T-helper 22 cell (primary cell): Measurements from ENCODE around the gene UBC.
A peak's percentile ranks its signal among the peaks of the same experiment; 100 is the strongest.
"Not testable (repeated sequence)": the region's sequence is repeated elsewhere in the genome, so short reads cannot be mapped to it uniquely, and the experiment has no call there.

Experiments
- DNase-seq: peaks from one replicate; pipeline ENCODE4 v3.0.0-alpha.2; 2020; ENCODE audit warnings: low read depth

Gene UBC

DNA sequence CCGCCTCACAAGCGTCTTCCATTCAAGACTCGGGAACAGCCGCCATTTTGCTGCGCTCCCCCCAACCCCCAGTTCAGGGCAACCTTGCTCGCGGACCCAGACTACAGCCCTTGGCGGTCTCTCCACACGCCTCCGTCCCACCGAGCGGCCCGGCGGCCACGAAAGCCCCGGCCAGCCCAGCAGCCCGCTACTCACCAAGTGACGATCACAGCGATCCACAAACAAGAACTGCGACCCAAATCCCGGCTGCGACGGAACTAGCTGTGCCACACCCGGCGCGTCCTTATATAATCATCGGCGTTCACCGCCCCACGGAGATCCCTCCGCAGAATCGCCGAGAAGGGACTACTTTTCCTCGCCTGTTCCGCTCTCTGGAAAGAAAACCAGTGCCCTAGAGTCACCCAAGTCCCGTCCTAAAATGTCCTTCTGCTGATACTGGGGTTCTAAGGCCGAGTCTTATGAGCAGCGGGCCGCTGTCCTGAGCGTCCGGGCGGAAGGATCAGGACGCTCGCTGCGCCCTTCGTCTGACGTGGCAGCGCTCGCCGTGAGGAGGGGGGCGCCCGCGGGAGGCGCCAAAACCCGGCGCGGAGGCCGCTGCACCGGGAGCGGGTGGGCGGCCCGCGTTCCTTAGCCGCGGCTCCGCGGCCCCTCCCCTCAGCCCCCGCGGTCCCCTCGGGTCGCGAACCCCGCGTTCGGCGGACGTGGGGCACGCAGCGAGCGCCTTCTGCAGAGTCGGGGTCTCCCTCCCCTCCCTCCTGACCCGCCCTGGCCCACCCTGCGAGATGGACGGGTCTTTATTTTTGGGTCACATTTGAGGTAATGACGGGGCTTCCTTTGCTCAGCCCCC, at the start of gene UBC:
Gene UBC, minus strand, starts transcription at position 259 of the 847 bp plus-strand sequence. CDS start 879 bp downstream, outside the sequence.
- DNase-seq: peak; percentile 82

- no peak for DNase-seq
Observed at GRCh38 chr12:124963211-124963610, 48.8 kb upstream of the UBC start.

DNA sequence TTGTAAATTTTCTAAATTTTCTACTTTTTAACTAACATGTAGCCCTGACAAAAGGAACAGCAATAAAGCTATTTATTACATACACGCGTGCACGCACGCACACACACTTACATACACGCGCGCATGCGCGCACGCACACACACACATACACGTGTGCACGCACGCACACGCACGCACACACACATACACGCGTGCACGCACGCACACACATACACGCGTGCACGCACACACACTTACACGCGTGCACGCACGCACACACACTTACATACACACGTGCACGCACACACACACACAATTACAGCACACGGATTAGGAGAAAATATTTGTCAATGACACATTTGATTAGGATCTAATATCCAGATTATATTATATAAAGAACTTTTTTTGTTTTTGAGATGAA, 46.6 kb upstream of the UBC start:
- DNase-seq: no peak

GRCh38 chr12:124956571-124956970, 42.1 kb upstream of the UBC start:
- DNase-seq: no peak

DNA sequence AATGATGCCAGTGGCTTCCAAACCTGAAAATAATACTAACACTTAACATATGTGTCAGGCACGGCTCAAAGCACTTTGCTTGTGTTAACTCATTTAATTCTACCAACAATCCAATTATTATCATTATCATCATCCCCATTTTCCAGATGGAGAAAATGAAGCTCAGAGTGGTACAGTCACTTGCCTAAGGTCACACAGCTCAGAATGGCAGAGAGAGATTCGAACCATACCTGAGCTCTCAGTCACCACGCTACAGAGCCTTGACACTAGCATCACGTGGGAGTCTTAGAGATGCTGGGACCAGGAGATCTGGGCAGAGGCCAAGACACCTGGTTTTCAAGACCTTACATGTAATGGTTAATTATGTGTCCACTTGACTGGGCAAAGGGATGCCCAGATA, 40.3 kb upstream of the UBC start:
- DNase-seq: no peak

- DNase-seq: no peak
Observed at GRCh38 chr12:124953689-124954405, 39.4 kb upstream of the UBC start.

DNA sequence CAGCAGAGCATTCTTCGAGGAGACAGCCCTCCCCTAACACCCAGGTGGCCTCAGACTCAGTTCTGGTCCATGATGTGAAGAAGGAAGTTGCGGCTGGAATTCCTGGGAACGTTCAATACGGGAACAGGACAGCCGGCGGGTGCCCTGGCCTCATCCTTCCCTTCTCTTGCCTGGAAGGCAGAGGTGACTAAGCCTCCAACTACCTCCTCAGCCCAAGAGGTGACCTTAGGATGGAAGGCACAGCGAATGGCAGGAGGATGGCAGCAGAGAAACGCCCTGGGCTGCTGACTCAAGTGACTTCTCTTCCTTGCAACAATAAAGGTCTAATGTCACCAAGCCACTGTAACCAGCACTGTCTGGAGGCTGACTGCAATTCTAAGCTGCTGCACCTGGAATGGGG, 38.4 kb upstream of the UBC start:
- DNase-seq: no peak

DNA sequence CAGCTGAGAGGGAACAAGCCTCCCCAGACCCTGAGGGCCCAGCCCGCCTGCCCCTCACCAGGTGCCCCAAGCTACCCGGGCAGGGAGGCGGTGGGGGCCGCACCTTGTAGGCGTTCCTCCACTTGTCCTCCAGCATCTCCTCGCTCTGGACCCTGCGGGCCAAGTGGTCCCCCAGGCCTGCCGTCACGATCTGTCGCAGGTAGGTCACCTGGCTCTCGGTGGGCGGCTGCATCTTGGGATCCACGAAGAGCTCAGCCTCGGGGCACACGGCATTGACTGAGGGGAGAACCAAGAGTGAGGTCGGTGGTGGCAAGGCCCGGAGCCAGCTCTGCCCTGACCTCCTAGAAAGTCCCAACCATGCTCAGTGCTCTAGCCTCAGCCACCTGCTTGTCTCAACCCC, 37.8 kb upstream of the UBC start:
- no peak for DNase-seq

GRCh38 chr12:124949779-124950728, 35.6 kb upstream of the UBC start:
- no peak for DNase-seq

DNA sequence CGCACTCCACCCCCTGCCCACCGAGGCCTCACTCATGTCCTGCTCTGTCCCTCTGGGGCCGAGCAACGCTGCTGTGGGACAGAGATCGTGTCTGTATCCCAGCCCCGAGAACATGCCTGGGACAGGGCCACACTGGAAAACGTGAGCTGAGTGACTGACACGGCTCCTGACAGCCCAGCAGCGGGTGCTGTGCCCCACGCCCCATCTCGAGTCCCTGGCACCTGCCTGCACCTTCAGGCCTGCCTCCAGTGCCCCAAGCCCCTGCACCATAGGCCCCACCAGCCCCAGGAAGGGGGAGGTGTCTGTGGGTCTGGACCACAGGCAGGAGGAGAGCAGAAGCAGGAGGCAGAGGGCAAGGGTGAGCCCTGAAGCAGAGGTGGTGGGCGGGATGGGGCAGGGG, 34.6 kb upstream of the UBC start:
- DNase-seq: no peak

- no peak for DNase-seq
Observed at GRCh38 chr12:124947561-124948398, 33.3 kb upstream of the UBC start.

- no peak for DNase-seq
Observed at GRCh38 chr12:124947013-124947412, 32.6 kb upstream of the UBC start.

- no peak for DNase-seq
Observed at GRCh38 chr12:124946447-124946793, 32.0 kb upstream of the UBC start.

GRCh38 chr12:124941170-124941527, 26.7 kb upstream of the UBC start:
- DNase-seq: no peak

DNA sequence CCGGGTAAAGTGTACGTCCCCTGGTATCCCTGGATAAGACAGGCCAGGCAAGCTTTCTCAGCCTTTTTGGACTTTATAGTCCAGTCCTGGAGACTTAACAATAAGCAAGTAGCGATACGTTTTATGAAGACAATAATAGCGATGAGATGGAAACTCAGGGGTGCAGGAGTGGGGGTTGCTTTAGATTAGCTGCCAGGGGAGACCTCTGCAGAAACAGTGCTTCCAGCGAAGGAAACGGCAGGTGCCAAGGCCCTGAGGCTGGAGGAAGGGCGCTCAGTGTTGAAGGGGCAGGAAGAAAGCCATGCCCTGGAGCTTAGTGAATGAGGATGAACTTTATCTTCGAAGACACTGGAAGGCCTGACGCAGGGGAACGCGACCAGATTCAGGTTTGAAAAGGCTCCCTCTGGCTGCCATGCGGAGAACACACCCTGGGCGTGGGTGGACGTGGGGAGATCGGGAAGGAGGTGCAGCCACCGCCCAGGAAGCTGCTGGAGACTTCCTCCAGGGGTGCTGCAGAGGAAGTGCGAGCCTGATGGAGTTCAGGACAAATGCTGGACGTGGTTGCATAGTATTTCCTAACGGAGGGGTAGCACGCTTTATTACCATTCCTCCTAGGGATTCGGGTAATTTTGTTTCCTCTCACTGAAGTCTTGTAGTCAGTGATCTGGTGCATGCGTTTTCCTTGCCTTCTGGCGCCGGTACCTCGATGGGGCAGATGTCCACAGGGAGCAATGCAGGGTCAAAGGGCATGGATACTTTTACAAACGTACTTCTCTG, 26.1 kb upstream of the UBC start:
- DNase-seq: peak; percentile 66

- DNase-seq: no peak
Observed at GRCh38 chr12:124940143-124940392, 25.6 kb upstream of the UBC start.

DNA sequence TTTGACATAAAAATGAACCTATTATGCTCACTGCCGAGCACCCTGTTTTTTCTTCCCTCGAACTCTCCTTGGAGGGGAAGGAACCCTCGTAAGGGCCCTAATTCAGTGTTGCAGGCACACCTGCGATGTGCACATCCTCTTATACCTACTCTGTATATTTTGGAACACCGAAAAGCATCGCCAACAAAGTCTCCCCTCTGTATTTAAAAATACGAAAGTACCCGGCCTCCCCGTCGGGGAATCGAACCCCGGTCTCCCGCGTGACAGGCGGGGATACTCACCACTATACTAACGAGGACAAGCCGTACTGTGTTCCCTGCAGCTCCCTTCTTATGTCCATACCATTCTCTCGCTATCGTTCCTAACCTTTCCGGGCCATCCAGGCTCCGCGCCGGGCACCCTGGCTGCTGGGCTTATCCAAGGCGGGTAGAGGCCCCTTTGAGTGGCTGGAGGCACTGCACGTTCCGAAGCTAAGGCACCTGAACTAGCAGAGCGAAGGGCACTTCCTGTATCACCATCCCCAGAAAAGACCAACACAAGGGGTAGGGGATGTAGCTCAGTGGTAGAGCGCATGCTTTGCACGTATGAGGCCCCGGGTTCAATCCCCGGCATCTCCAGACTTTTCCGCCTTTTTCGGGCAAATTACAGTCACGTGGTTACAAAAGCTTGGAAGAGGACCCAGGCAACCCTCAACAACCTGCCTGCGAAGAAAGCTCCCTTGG, 25.1 kb upstream of the UBC start:
- DNase-seq: peak; percentile 73

DNA sequence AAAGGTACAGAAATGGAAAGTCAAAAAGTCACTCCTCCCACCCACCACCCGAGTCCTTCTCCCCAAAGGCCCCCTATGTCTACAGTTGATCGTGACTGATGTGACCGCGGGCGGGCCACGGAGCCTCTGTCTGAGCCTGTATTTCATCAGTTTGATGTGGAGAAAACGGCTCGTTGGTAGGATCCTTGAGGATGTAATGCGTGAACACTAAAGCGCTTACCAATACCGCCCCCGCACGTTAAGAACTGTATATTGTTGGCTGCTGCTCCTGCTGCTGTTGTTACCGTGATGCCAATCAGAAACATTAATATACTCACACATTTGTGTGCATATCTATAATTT, 24.6 kb upstream of the UBC start:
- peak; percentile 52 for DNase-seq

GRCh38 chr12:124938587-124938986, 24.1 kb upstream of the UBC start:
- no peak for DNase-seq

GRCh38 chr12:124938108-124938507, 23.7 kb upstream of the UBC start:
- DNase-seq: no peak

DNA sequence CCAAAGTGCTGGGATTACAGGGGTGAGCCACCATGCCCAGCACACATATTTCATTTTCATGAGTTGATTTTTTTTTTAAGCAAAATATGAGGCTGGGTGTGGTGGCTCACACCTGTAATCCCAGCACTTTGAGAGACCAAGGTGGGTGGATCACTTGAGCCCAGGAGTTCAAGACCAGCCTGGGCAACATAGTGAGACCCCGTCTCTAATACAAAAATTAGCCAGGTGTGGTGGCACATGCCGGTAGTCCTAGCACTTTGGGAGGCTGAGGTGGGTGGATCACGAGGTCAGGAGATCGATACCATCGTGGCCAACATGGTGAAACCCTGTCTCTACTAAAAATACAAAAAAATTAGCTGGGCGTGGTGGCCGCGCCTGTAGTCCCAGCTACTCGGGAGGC, 17.1 kb upstream of the UBC start:
- DNase-seq: not testable (repeated sequence)
